ENCODE data around the gene MFN2. TPM values are rescaled to one million over a fixed set of nuclear protein-coding genes. Genes with fewer than 3 reads are reported as not detected.
A peak's percentile ranks its signal among the peaks of the same experiment; 100 is the strongest.

Gene MFN2
- total and polyA plus RNA-seq, 3 donors from 2014 or later, result 77.5 to 95.3 (median 80.0) TPM

GRCh38 chr1:12010746-12011570 is 30.7 kb downstream of the MFN2 start:
- H3K27me3 ChIP-seq, result no peaks in the 10 kb centered on the region
- H3K27ac ChIP-seq, result no peak overlapping the region
- H3K4me3 ChIP-seq, result no peak overlapping the region
- H3K9me3 ChIP-seq, result no peaks in the 10 kb centered on the region
- 67 to 75% methylated on average over 9 to 16 of the region's 16 CpGs for WGBS, 2 donors
- no peaks in the 10 kb centered on the region for H3K36me3 ChIP-seq (ENCODE audit: low read depth, missing control alignments)
- TF ChIP-seq CTCF (IDR thresholded peaks at IDR 0.05), result no peak
- TF ChIP-seq POLR2A (IDR thresholded peaks at IDR 0.05), result no peak
- intact Hi-C loops (cut with DNase I; ENCODE audit: low total_unique reads), result no loop called here
- DNase-seq, result no peak
- H3K4me1 ChIP-seq, result no peaks in the 10 kb centered on the region

- no peaks in the 10 kb centered on the region for H3K9me3 ChIP-seq
- intact Hi-C loops (cut with DNase I; ENCODE audit: low total_unique reads), result no loop called here
- 88 to 90% methylated on average over 4 of the region's 4 CpGs for WGBS, 2 donors
Observed at GRCh38 chr1:12011998-12012397, 31.8 kb downstream of the MFN2 start.

GRCh38 chr1:12012560-12013316 is 32.5 kb downstream of the MFN2 start:
- H3K27ac ChIP-seq, result no peak overlapping the region
- intact Hi-C loops (cut with DNase I; ENCODE audit: low total_unique reads), result no loop called here
- H3K4me1 ChIP-seq, result no peaks in the 10 kb centered on the region
- no peak for TF ChIP-seq CTCF (IDR thresholded peaks at IDR 0.05)
- TF ChIP-seq POLR2A (IDR thresholded peaks at IDR 0.05), result no peak
- no peaks in the 10 kb centered on the region for H3K9me3 ChIP-seq
- 90 to 91% methylated on average over 8 of the region's 8 CpGs for WGBS, 2 donors
- no peak overlapping the region for H3K4me3 ChIP-seq
- DNase-seq, result no peak
- H3K27me3 ChIP-seq, result no peaks in the 10 kb centered on the region
- H3K36me3 ChIP-seq (ENCODE audit: low read depth, missing control alignments), result no peaks in the 10 kb centered on the region

More at GRCh38 chr1:12011998-12012397, 31.8 kb downstream of the MFN2 start:
- H3K36me3 ChIP-seq (ENCODE audit: low read depth, missing control alignments), result no peaks in the 10 kb centered on the region
- DNase-seq, result no peak
- TF ChIP-seq CTCF (IDR thresholded peaks at IDR 0.05) (no peak), POLR2A (IDR thresholded peaks at IDR 0.05) (no peak)
- H3K27me3 ChIP-seq, result no peaks in the 10 kb centered on the region
- no peak overlapping the region for H3K4me3 ChIP-seq
- H3K27ac ChIP-seq, result no peak overlapping the region
- no peaks in the 10 kb centered on the region for H3K4me1 ChIP-seq

- TF ChIP-seq CTCF (IDR thresholded peaks at IDR 0.05) (no peak), POLR2A (IDR thresholded peaks at IDR 0.05) (no peak)
- Histone ChIP-seq H3K36me3 (ENCODE audit: low read depth, missing control alignments) (no peaks in the 10 kb centered on the region), H3K4me1 (no peaks in the 10 kb centered on the region), H3K27me3 (no peaks in the 10 kb centered on the region), H3K9me3 (no peaks in the 10 kb centered on the region), H3K27ac (peak overlapping the region; percentile 70 to 71), H3K4me3 (no peak overlapping the region)
- WGBS, 2 donors, result 66 to 72% methylated on average over 16 of the region's 16 CpGs
- DNase-seq, result peak; percentile 80
- intact Hi-C loops (cut with DNase I; ENCODE audit: low total_unique reads), result no loop called here
Observed at GRCh38 chr1:12014141-12014991, 34.1 kb downstream of the MFN2 start.

Measured in testis (tissue), 3 donors.